Choroid plexus epithelial cell (primary cell): ENCODE measurements around the gene PDE10A.
"Not testable (repeated sequence)": the region's sequence is repeated elsewhere in the genome, so short reads cannot be mapped to it uniquely, and the experiment has no call there.

Source experiments
- DNase-seq: peaks from one replicate; pipeline ENCODE4 v3.0.0-alpha.2; 2010; ENCODE audit warnings: low read depth
- H3K4me3 ChIP-seq: 2 replicates; pipeline ENCODE4 v1.5.1; 2011; ENCODE audit warnings: low read depth, mild to moderate bottlenecking, control low read depth, low read length, moderate library complexity
- TF ChIP-seq, protein P1 (sequence below): conservative IDR thresholded peaks from 2 replicates; pipeline ENCODE4 v1.5.1; 2011; ENCODE audit warnings: low read depth, mild to moderate bottlenecking, control low read depth, inconsistent platforms, low read length, moderate library complexity

The PDE10A gene

GRCh38 chr6:165469483-165469882 is 193.6 kb downstream of the PDE10A start:
- TF ChIP-seq, protein P1, sequence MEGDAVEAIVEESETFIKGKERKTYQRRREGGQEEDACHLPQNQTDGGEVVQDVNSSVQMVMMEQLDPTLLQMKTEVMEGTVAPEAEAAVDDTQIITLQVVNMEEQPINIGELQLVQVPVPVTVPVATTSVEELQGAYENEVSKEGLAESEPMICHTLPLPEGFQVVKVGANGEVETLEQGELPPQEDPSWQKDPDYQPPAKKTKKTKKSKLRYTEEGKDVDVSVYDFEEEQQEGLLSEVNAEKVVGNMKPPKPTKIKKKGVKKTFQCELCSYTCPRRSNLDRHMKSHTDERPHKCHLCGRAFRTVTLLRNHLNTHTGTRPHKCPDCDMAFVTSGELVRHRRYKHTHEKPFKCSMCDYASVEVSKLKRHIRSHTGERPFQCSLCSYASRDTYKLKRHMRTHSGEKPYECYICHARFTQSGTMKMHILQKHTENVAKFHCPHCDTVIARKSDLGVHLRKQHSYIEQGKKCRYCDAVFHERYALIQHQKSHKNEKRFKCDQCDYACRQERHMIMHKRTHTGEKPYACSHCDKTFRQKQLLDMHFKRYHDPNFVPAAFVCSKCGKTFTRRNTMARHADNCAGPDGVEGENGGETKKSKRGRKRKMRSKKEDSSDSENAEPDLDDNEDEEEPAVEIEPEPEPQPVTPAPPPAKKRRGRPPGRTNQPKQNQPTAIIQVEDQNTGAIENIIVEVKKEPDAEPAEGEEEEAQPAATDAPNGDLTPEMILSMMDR, result no peak
- no peak for DNase-seq
- no peak overlapping the region for H3K4me3 ChIP-seq

DNA sequence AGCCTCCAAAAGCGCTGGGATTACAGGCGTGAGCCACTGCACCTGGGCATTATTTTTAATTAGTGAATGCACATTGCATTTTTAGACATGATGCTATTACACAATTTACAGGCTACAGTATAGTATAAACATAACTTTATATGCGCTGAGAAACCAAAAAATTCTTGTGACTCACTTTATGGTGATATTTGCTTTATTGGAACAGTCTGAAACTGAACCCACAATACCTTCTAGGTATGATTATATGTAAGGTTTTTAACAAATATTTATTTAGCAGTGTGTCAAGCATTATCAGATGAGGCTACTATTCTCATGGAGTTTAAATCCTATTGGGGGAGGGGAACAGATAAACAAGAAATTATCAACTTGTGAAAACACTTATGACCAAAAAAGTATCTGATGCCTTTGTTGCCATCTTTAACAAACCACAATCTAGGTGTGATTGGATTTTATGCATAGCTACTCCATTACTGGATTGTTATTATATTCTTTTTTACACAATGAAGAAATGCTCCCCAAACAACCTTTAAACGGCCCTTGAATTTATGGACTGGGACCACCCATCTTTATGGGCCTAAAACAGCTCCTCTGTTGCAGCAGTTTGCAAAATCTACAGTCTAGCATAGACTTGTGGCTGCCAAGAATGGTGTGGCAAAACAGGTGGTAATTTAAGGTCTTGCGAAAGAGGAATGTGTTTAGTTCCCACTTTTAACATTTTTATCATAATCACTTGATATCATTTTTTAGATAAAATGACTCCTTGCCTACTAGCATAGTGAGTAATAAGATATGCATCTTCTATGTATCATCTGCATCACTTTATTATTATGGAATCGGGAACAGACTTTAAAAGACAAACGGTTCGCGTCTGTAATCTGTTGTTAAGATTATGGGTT is 194.5 kb downstream of the PDE10A start:
- TF ChIP-seq, protein P1, result no peak
- H3K4me3 ChIP-seq, result no peak overlapping the region
- DNase-seq, result peak; percentile 28

DNA sequence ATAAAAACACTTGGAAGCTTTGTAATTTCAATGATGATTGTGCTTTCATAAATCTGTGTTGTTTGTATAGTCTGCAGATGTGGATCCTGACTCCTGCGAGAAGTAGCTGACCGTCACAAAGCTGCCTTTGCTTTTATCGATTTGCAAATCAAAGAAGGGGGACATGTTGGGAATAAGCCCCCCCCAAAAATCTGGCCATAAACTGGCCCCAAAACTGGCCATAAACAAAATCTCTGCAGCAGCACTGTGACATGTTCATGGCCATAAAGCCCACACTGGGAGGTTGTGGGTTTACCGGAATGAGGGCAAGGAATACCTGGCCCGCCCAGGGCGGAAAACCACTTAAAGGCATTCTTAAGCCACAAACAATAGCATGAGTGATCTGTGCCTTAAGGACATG is 199.5 kb downstream of the PDE10A start:
- H3K4me3 ChIP-seq, DNase-seq: not testable (repeated sequence)

- H3K4me3 ChIP-seq, result peak overlapping the region; percentile 15
- DNase-seq, result not testable (repeated sequence)
These were observed 203.3 kb downstream of the PDE10A start for GRCh38 chr6:165459605-165460301.

DNA sequence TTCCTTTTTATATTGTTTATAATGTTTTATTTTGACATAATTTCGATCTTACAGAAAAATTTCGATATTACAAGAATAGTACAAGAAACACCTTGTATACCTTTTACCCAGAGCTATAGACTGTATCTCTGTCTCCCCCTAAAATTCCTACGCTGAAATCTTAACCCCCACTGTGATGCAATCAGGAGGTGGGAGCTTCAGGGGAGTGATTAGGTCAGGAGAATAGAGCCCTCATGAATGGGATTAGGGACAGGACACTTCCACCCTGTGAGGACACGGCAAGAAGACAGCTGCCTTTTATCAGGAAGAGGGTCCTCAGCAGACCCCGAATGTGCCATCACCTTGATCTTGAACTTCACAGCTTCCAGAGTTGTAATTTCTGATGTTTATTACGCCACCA is 204.9 kb downstream of the PDE10A start:
- TF ChIP-seq, protein P1, result no peak
- no peak for DNase-seq
- H3K4me3 ChIP-seq, result no peak overlapping the region

DNA sequence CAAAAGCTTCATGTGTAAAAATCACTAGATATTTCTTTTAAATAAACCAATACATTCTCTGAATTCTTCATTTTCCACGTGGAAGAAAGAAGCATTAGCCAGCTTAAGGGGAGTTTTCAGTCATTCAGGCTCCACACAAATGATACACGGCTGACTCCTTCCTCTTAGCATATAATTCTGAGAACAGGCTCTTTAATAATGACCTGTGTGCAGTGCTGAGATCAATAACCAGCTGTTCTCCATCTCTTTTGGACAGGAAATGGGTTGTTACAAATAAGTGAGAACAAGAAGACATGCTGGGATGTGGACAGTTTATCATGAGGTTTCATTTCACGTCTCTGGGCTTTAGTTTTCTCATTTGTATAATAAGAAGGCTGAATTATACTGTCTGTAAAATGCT is 206.8 kb downstream of the PDE10A start:
- TF ChIP-seq, protein P1, result no peak
- H3K4me3 ChIP-seq, result no peak overlapping the region
- peak; percentile 64 for DNase-seq

GRCh38 chr6:165455488-165455887 is 207.6 kb downstream of the PDE10A start:
- H3K4me3 ChIP-seq, result no peak overlapping the region
- DNase-seq, result no peak
- TF ChIP-seq, protein P1, result no peak

GRCh38 chr6:165453395-165453794 is 209.6 kb downstream of the PDE10A start:
- H3K4me3 ChIP-seq, result no peak overlapping the region
- TF ChIP-seq, protein P1, result no peak
- DNase-seq, result no peak
